ENCODE measurements around the gene MRRF.

MRRF gene

DNA sequence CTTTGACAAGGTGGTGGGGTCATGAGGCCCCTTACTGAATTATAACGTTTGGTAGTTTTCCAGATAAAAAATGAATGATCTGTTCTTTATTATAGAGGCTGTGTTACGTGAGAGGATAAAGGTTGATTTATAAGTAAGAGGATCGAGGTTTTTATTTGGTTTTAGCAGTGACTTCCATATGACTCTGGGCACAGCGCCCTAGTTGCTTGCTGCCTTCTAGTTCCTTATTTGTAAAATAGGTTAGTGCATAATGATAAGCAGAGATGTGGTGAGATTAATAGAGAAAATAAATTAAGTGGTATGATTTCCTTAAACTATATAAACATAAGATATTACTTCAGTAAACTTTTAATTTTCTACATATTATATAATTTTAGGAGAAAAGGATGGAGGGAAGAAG, 29.8 kb downstream of the MRRF start:
- Histone ChIP-seq H3K27ac (replicated peaks) (no peak overlapping the region), H3K27me3 (ENCODE audit: insufficient read depth, poor library complexity, severe bottlenecking) (no peaks in the 10 kb centered on the region), H3K4me3 (replicated peaks; ENCODE audit: insufficient read depth, low read length) (no peak overlapping the region)
- DNase-seq (ENCODE audit: low read depth in 1 of 2, low spot score in 1 of 2): no peak
- no peak for TF ChIP-seq GABPA (IDR thresholded peaks at IDR 0.05; ENCODE audit: low read depth)
- TF ChIP-seq, protein P1, sequence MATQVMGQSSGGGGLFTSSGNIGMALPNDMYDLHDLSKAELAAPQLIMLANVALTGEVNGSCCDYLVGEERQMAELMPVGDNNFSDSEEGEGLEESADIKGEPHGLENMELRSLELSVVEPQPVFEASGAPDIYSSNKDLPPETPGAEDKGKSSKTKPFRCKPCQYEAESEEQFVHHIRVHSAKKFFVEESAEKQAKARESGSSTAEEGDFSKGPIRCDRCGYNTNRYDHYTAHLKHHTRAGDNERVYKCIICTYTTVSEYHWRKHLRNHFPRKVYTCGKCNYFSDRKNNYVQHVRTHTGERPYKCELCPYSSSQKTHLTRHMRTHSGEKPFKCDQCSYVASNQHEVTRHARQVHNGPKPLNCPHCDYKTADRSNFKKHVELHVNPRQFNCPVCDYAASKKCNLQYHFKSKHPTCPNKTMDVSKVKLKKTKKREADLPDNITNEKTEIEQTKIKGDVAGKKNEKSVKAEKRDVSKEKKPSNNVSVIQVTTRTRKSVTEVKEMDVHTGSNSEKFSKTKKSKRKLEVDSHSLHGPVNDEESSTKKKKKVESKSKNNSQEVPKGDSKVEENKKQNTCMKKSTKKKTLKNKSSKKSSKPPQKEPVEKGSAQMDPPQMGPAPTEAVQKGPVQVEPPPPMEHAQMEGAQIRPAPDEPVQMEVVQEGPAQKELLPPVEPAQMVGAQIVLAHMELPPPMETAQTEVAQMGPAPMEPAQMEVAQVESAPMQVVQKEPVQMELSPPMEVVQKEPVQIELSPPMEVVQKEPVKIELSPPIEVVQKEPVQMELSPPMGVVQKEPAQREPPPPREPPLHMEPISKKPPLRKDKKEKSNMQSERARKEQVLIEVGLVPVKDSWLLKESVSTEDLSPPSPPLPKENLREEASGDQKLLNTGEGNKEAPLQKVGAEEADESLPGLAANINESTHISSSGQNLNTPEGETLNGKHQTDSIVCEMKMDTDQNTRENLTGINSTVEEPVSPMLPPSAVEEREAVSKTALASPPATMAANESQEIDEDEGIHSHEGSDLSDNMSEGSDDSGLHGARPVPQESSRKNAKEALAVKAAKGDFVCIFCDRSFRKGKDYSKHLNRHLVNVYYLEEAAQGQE (IDR thresholded peaks at IDR 0.05; ENCODE audit: insufficient replicate concordance, low read depth): no peak
- TF ChIP-seq, protein P2, sequence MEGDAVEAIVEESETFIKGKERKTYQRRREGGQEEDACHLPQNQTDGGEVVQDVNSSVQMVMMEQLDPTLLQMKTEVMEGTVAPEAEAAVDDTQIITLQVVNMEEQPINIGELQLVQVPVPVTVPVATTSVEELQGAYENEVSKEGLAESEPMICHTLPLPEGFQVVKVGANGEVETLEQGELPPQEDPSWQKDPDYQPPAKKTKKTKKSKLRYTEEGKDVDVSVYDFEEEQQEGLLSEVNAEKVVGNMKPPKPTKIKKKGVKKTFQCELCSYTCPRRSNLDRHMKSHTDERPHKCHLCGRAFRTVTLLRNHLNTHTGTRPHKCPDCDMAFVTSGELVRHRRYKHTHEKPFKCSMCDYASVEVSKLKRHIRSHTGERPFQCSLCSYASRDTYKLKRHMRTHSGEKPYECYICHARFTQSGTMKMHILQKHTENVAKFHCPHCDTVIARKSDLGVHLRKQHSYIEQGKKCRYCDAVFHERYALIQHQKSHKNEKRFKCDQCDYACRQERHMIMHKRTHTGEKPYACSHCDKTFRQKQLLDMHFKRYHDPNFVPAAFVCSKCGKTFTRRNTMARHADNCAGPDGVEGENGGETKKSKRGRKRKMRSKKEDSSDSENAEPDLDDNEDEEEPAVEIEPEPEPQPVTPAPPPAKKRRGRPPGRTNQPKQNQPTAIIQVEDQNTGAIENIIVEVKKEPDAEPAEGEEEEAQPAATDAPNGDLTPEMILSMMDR (IDR thresholded peaks at IDR 0.05; ENCODE audit: insufficient read depth, low read length): no peak
- TF ChIP-seq SPI1 (IDR thresholded peaks at IDR 0.05; ENCODE audit: borderline replicate concordance, low read depth): no peak
- TF ChIP-seq POLR2AphosphoS5 (IDR thresholded peaks at IDR 0.05; ENCODE audit: low read depth): no peak

DNA sequence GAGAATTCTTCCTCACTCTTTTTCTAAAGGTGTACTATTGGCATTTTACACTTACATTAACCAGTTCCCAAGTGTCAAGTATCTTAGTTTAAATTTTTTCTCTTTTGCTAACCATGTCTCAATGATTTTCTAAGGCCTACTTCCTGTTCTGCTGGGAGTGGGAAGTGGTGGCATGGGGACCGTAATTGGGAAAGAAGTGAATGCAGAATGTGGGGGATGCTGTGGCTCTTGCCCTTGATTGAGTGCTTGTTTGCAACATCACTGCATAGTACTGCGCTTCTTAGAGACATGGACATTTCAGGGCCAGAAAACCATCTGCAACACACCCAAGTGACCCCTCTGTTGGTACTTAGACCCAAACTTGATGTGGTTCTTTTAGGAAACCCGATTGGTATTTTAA, 32.8 kb downstream of the MRRF start:
- DNase-seq (ENCODE audit: low read depth in 1 of 2, low spot score in 1 of 2): peak; percentile 65 to 86
- TF ChIP-seq, protein P2 (IDR thresholded peaks at IDR 0.05; ENCODE audit: insufficient read depth, low read length): no peak
- TF ChIP-seq, protein P1 (IDR thresholded peaks at IDR 0.05; ENCODE audit: insufficient replicate concordance, low read depth): no peak
- TF ChIP-seq POLR2AphosphoS5 (IDR thresholded peaks at IDR 0.05; ENCODE audit: low read depth) (peak; percentile 64), GABPA (IDR thresholded peaks at IDR 0.05; ENCODE audit: low read depth) (no peak), SPI1 (IDR thresholded peaks at IDR 0.05; ENCODE audit: borderline replicate concordance, low read depth) (peak; percentile 85)
- no peak overlapping the region for H3K4me3 ChIP-seq (replicated peaks; ENCODE audit: insufficient read depth, low read length)
- H3K27me3 ChIP-seq (ENCODE audit: insufficient read depth, poor library complexity, severe bottlenecking): no peaks in the 10 kb centered on the region
- H3K27ac ChIP-seq (replicated peaks): no peak overlapping the region

DNA sequence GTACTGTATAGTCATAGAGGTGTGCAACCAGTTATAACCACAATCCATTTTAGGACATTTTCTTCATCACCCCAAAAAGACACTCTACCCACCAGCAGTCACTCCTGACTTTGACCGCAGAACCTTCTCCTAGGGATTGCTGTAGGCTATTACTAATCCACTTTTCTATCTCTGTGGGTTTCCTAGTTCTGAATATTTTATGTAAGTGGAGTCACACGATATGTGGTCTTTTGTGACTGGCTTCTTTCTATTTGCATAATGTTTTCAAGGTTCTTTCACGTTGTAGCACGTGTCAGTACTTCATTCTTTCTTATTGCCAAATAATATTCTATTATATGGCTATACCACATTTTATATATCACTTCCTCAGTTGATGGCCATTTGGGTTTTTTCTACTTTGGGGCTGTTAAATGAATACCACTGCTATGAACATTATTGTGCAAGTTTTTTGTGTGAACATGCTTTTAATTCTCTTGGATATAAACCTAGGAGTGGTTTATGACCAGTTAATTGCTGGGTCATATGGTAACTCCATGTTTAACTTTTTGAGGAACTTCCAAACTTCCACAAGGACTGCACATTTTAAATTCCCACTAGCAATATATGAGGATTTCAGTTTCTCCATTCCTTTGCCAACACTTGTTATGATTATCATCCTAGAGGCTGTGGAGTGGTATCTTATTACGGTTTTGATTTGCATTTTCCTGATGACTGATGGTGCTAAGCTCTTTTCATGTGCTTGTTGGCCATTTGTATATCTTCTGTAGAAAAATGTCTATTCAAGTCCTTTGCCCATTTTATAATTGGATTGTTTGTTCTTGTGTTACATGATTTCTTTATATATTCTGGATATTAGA, 37.8 kb downstream of the MRRF start:
- DNase-seq (ENCODE audit: low read depth in 1 of 2, low spot score in 1 of 2): no peak
- H3K4me3 ChIP-seq (replicated peaks; ENCODE audit: insufficient read depth, low read length): no peak overlapping the region
- no peak for TF ChIP-seq POLR2AphosphoS5 (IDR thresholded peaks at IDR 0.05; ENCODE audit: low read depth)
- no peak for TF ChIP-seq SPI1 (IDR thresholded peaks at IDR 0.05; ENCODE audit: borderline replicate concordance, low read depth)
- TF ChIP-seq, protein P2 (IDR thresholded peaks at IDR 0.05; ENCODE audit: insufficient read depth, low read length): no peak
- TF ChIP-seq GABPA (IDR thresholded peaks at IDR 0.05; ENCODE audit: low read depth): no peak
- TF ChIP-seq, protein P1 (IDR thresholded peaks at IDR 0.05; ENCODE audit: insufficient replicate concordance, low read depth): no peak
- no peak overlapping the region for H3K27ac ChIP-seq (replicated peaks)
- H3K27me3 ChIP-seq (ENCODE audit: insufficient read depth, poor library complexity, severe bottlenecking): no peaks in the 10 kb centered on the region
